ENCODE results near the gene PLEKHM3. TPM values are rescaled to one million over a fixed set of nuclear protein-coding genes. Genes with fewer than 3 reads are reported as not detected.

PLEKHM3 gene
- total RNA-seq, 1 experiment from 2014 or later = 9.3 TPM

- Histone ChIP-seq H3K4me1 (peaks cover 78% of the 10 kb centered on the region), H3K9me3 (no peaks in the 10 kb centered on the region), H3K4me3 (ENCODE audit: low read depth, low read length) (no peak overlapping the region), H3K36me3 (ENCODE audit: control insufficient read depth, insufficient read depth, low read length) (no peaks in the 10 kb centered on the region), H3K27me3 (replicated peaks; ENCODE audit: control insufficient read depth, insufficient read depth, low read length) (no peaks in the 10 kb centered on the region)
- Mint-ChIP-seq H3K4me3 (ENCODE audit: unreplicated experiment) (no peak overlapping the region), H3K9me3 (ENCODE audit: unreplicated experiment) (no peaks in the 10 kb centered on the region), H3K4me1 (ENCODE audit: low read depth, unreplicated experiment) (peaks cover 57% of the 10 kb centered on the region), H3K27ac (ENCODE audit: unreplicated experiment) (peak overlapping the region; percentile 72), H3K27me3 (ENCODE audit: insufficient read depth, unreplicated experiment) (no peaks in the 10 kb centered on the region), H3K36me3 (ENCODE audit: insufficient read depth, unreplicated experiment) (no peaks in the 10 kb centered on the region)
- intact Hi-C loops (cut with micrococcal nuclease; ENCODE audit: unreplicated experiment) = loop anchor here (2.0 kb wide), 1 partner anchor 187 kb away; no protein-coding TSS in a partner anchor
- no peak for DNase-seq
- POLR2A ChIA-PET = interaction anchor here (0.9 to 1.1 kb wide), 4 partner anchors 17 to 188 kb away, joined by 3 to 10 read pairs (median 4); partner anchors contain the start of gene FZD5
- CTCF ChIA-PET = interaction anchor here (1.0 to 1.8 kb wide), 3 partner anchors 64 to 166 kb away, joined by 4 to 8 read pairs (median 4); partner anchors contain the start of gene FZD5
- no peak for TF ChIP-seq CTCF (IDR thresholded peaks at IDR 0.05; ENCODE audit: insufficient read depth in 1 of 2, low read depth in 1 of 2, low read length in 1 of 2, severe bottlenecking in 1 of 2, unreplicated experiment in 1 of 2)
- TSS peak; percentile 91 for BruUV-seq (replicated peaks)
These were observed 90.0 kb downstream of the PLEKHM3 start for GRCh38 chr2:207935121-207935990.

GRCh38 chr2:207934720-207935119 lies 90.6 kb downstream of the PLEKHM3 start:
- TF ChIP-seq CTCF (IDR thresholded peaks at IDR 0.05; ENCODE audit: insufficient read depth in 1 of 2, low read depth in 1 of 2, low read length in 1 of 2, severe bottlenecking in 1 of 2, unreplicated experiment in 1 of 2) = no peak
- H3K4me1 ChIP-seq = peaks cover 78% of the 10 kb centered on the region
- Mint-ChIP-seq H3K36me3 (ENCODE audit: insufficient read depth, unreplicated experiment) (no peaks in the 10 kb centered on the region), H3K9me3 (ENCODE audit: unreplicated experiment) (no peaks in the 10 kb centered on the region), H3K27ac (ENCODE audit: unreplicated experiment) (peak overlapping the region; percentile 72), H3K27me3 (ENCODE audit: insufficient read depth, unreplicated experiment) (no peaks in the 10 kb centered on the region), H3K4me1 (ENCODE audit: low read depth, unreplicated experiment) (peaks cover 56% of the 10 kb centered on the region), H3K4me3 (ENCODE audit: unreplicated experiment) (peak overlapping the region; percentile 16)
- ChIA-PET POLR2A (no interaction called here), CTCF (interaction anchor here (1.3 kb wide), 1 partner anchor 64 kb away, joined by 4 read pairs; no protein-coding TSS in a partner anchor)
- no peak overlapping the region for H3K4me3 ChIP-seq (ENCODE audit: low read depth, low read length)
- H3K36me3 ChIP-seq (ENCODE audit: control insufficient read depth, insufficient read depth, low read length) = no peaks in the 10 kb centered on the region
- intact Hi-C loops (cut with micrococcal nuclease; ENCODE audit: unreplicated experiment) = loop anchor here (2.0 kb wide), 1 partner anchor 186 kb away; no protein-coding TSS in a partner anchor
- no peaks in the 10 kb centered on the region for H3K9me3 ChIP-seq
- no peaks in the 10 kb centered on the region for H3K27me3 ChIP-seq (replicated peaks; ENCODE audit: control insufficient read depth, insufficient read depth, low read length)
- BruUV-seq (replicated peaks) = no TSS peak
- peak in 1 of 2 experiments; percentile 43 for DNase-seq

- no peak overlapping the region for H3K4me3 ChIP-seq (ENCODE audit: low read depth, low read length)
- POLR2A ChIA-PET = no interaction called here
- no TSS peak for BruUV-seq (replicated peaks)
- Mint-ChIP-seq H3K27ac (ENCODE audit: unreplicated experiment) (no peak overlapping the region), H3K36me3 (ENCODE audit: insufficient read depth, unreplicated experiment) (no peaks in the 10 kb centered on the region), H3K4me3 (ENCODE audit: unreplicated experiment) (no peak overlapping the region), H3K27me3 (ENCODE audit: insufficient read depth, unreplicated experiment) (no peaks in the 10 kb centered on the region), H3K4me1 (ENCODE audit: low read depth, unreplicated experiment) (peaks cover 46% of the 10 kb centered on the region), H3K9me3 (ENCODE audit: unreplicated experiment) (no peaks in the 10 kb centered on the region)
- DNase-seq = no peak
- H3K27me3 ChIP-seq (replicated peaks; ENCODE audit: control insufficient read depth, insufficient read depth, low read length) = no peaks in the 10 kb centered on the region
- intact Hi-C loops (cut with micrococcal nuclease; ENCODE audit: unreplicated experiment) = loop anchor here (2.0 kb wide), 1 partner anchor 185 kb away; no protein-coding TSS in a partner anchor
- no peaks in the 10 kb centered on the region for H3K9me3 ChIP-seq
- CTCF ChIA-PET = interaction anchor here (1.0 kb wide), 1 partner anchor 107 kb away, joined by 4 read pairs; no protein-coding TSS in a partner anchor
- no peaks in the 10 kb centered on the region for H3K36me3 ChIP-seq (ENCODE audit: control insufficient read depth, insufficient read depth, low read length)
- peaks cover 78% of the 10 kb centered on the region for H3K4me1 ChIP-seq
- no peak for TF ChIP-seq CTCF (IDR thresholded peaks at IDR 0.05; ENCODE audit: insufficient read depth in 1 of 2, low read depth in 1 of 2, low read length in 1 of 2, severe bottlenecking in 1 of 2, unreplicated experiment in 1 of 2)
These were observed 91.8 kb downstream of the PLEKHM3 start for GRCh38 chr2:207933396-207934065.
